ENCODE data around the gene WIPI1.
A peak's percentile ranks its signal among the peaks of the same experiment; 100 is the strongest.
"Not testable (repeated sequence)": the region's sequence is repeated elsewhere in the genome, so short reads cannot be mapped to it uniquely, and the experiment has no call there.

WIPI1 gene

DNA sequence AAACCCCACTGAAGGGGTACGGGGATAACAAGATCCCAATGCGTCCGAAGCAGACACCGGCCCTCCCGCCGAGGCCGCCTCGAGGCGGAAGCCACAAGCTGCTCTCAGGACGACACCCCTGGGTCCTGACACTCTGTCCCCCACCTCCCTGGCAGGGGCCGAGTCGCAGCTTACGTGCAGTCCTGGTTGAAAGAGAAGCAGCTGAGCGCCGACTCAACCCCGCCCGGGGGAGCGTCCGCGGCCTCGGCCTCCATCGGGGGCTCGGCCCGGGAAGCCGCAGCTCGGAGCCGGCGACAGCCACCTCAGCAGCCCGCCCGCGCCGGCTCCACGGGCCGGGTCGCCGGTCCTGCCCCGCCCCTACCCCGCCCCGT is at the start of gene WIPI1:
Gene WIPI1 (minus strand): TSS at position 329 of the 371 bp plus-strand sequence. CDS start 75 bp downstream, at position 254.
- peak within 1 kb of the TSS; percentile 73 for H3K4me3 ChIP-seq (ENCODE audit: low read depth, low read length)

- H3K4me3 ChIP-seq (ENCODE audit: low read depth, low read length), result no peak overlapping the region
Observed at GRCh38 chr17:68505951-68506350, 48.7 kb upstream of the WIPI1 start.

DNA sequence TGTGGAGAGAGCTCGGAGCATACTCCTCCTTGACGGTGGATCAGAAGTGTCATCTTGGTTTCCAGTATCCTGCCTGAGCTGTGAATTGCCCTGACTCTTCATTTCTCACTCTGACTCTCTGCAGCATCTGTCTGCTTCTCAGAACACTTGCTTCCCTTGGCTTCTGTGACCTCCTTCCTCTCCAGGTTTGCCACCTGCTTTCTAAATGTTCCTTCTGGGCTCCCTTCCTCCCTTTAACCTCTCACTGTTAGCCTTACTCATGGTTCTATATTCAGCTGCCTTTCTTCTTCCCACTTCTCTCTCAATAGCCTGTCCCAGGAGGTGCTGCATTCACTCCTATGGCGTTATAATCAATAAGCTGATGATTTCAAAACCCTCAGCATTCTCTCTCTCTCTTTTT is 43.8 kb upstream of the WIPI1 start:
- no peak overlapping the region for H3K4me3 ChIP-seq (ENCODE audit: low read depth, low read length)

- H3K4me3 ChIP-seq (ENCODE audit: low read depth, low read length), result no peak overlapping the region
Observed at GRCh38 chr17:68499587-68499986, 42.3 kb upstream of the WIPI1 start.

DNA sequence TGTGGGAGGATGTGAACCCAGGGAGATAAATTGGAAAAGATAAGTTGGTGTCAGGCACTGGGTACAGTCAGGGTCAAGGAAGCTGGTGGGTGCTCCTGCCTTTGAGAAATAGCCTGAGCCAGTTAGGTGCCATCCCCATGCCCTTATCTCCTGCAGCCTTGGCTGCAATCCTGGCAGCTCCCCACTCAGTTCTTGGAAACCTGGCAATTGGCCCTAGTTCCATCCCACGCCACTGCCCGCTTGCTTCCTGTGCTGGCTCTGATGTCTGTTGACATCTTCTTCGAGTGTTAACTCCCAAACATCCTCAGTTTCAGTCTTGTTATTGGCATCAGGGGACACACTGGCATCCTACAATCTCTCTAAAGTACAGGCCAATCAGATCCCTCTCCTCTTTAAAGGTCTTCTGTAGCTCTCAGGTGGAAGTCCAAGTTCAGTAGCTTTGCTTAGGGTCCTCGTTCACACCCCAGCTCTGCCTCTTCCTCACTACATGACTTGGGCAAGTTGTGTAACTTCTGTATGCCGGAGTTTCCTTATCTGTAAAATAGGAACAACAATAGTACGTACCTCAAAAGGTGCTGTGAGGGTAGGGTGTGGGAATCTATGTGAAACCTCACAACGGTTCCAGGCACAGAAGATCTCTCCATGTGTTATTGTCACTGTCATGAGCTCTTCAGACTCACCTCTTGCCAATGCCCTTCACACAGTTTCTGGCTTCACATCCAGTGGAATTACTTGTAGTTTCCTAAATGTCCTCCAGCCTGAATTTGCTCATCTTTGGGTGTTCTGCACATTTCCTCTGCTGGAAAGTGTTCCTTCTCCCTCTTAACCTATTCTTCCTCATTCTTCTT is 41.4 kb upstream of the WIPI1 start:
- H3K4me3 ChIP-seq (ENCODE audit: low read depth, low read length), result no peak overlapping the region

DNA sequence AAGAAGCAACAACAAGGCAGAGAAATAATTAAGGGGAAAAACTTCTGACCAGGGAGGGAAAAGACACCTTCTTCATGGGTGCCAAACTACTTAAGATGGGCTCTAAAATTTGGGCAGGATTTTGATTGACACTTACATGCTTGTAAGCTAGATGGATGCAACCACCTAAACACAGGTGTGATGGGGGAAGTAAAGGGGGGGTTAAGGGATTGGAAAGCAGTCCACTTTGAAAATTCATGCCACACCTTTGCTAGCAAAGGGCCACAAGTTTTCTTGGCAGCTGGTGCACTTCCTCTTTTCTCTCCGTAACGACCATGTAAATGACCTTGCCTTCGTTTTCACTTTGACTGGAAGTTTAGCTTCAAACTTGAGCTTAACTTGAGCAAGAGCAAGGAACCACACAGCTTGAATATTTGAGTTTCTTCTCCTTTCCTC is 40.6 kb upstream of the WIPI1 start:
- H3K4me3 ChIP-seq (ENCODE audit: low read depth, low read length), result no peak overlapping the region

DNA sequence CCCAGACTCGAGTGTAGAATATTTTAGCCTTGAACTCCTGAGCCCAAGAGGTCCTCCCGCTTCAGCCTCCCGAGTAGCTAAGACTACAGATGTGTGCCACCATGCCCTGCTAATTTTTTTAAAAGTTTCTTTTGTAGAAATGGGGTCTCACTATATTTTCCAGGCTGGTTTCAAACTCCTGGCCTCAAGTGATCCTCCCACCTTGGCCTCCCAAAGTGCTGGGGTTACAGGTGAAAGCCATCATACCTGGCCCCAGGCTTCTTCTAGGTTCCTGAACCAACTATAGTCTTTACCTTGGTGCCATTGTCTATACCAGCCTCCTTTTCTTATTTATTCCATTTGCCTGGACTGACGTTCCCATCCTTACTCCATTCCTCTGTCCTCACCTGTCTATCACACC is 37.8 kb upstream of the WIPI1 start:
- H3K4me3 ChIP-seq (ENCODE audit: low read depth, low read length), result no peak overlapping the region

GRCh38 chr17:68492394-68493054 is 35.2 kb upstream of the WIPI1 start:
- H3K4me3 ChIP-seq (ENCODE audit: low read depth, low read length), result not testable (repeated sequence)

DNA sequence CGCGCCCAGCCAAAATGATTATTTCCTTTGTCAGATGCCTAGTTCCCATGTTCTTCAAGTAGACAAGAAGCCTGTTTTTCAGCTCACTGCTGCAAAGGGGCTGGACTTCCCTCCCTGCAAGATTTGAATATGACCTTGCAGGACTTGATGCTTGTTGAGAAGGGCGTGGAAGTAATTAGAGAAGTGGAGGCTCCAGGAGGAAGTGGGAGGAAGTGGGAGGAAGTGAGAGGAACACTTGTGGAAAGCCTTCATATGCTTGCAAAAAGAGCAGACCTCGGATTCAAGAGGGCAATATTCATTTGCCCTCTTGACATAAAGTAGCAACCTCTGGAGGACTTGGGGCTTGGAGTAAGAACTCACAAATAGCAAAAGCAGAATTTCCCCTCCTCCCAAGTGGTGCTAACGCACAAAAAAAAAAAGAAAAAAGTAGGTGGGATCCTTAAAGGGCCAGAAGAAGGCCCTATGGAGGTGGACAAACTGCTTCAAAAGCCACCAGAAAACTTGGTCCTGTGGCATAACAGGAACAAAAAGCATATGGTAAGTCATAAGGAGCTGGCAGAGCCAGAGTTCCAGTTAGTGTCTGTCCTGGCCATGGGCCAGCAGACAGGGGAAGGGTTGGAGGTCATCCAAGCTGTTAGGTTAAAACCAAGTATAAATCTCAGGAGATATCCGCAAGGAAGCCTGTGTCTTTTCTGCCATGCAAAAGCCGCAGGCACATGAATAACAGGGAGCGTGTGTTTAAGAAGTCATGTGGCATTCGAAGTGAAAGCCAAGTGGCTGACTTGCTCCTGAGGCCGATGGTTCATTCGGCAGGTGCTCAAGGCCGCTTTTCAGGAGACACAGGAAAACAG is 34.3 kb upstream of the WIPI1 start:
- no peak overlapping the region for H3K4me3 ChIP-seq (ENCODE audit: low read depth, low read length)

DNA sequence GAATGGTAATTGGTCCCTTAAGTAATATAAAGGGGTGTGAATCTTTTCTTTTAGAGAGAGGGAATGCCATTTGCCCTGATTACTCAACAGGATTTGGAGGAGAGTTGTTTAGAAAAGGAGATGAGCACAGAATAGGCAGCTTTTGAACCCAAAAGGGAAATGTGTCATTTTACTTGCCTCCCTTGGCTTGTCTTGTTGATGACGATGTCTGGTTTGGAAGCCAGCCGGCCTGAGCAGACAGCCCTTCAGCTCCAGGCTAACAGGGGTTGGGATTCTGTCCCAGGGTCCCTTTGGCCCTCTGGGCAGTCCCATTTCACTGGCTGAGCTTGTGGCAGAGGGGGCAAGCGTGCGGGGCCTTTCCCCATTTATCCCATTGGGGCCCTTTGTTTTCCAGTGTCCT is 32.6 kb upstream of the WIPI1 start:
- H3K4me3 ChIP-seq (ENCODE audit: low read depth, low read length), result no peak overlapping the region

DNA sequence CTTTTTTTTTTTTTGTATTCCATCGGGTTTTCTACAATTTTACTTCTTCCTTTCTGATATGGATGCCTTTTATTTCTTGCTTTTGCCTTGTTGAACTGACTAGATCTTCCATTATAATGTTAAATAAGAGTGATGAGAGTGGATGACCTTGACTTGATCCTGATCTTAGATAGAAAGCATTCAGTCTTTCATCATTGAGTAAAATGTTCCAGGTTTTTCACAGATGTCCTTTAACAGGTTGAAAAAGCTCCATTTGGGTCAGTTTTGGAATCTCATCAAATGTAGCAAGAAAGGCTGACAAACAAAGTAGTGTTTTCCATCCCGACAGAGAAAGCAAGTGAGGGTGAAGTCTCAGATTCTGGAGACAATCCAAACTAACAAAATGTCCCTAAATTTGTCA is 27.2 kb upstream of the WIPI1 start:
- H3K4me3 ChIP-seq (ENCODE audit: low read depth, low read length), result no peak overlapping the region

DNA sequence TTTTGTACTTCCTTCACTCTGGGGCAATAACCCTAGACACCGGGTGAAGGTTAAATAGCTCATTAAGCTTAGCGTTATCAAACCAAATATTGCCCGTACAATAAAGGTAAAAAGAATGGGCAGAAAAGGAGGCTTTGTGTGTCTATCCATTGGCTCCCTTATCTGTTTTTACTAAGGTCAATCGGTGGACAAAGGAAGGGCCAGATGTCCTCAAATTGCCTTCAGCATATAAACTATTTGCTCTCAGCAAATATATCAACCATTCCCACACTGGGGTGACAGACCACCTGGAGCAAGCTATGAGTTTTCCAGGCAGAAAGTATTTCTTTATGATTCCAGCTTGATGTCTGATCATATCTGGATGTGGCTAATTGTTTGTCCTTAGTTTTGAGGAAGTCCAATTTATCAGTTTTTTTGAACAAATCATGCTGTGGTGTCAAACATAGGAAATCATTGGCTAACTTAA is 25.3 kb upstream of the WIPI1 start:
- no peak overlapping the region for H3K4me3 ChIP-seq (ENCODE audit: low read depth, low read length)

- no peak overlapping the region for H3K4me3 ChIP-seq (ENCODE audit: low read depth, low read length)
Observed at GRCh38 chr17:68480885-68481284, 23.6 kb upstream of the WIPI1 start.

- H3K4me3 ChIP-seq (ENCODE audit: low read depth, low read length), result no peak overlapping the region
Observed at GRCh38 chr17:68470961-68471360, 13.7 kb upstream of the WIPI1 start.

DNA sequence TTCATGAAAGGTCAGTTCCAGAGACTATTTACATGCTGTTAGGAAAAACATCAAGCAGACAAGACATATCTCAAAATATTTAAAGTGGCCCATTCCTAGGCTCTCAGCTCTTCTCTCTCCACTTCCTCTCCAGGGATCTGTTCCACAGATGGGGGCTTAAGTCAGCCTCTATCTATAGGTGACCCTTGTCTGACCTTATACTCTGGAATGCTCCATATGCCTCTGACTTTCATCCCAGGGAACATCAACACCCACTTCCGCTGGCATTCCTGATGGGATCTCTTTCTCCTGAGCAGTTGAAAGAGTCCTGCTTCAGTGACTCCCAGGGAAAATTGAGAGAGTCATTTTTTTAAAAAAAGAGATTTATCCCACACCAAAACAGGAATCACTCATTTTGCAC is 11.5 kb upstream of the WIPI1 start:
- no peak overlapping the region for H3K4me3 ChIP-seq (ENCODE audit: low read depth, low read length)

- no peak overlapping the region for H3K4me3 ChIP-seq (ENCODE audit: low read depth, low read length)
Observed at GRCh38 chr17:68468334-68468733, 11.0 kb upstream of the WIPI1 start.

DNA sequence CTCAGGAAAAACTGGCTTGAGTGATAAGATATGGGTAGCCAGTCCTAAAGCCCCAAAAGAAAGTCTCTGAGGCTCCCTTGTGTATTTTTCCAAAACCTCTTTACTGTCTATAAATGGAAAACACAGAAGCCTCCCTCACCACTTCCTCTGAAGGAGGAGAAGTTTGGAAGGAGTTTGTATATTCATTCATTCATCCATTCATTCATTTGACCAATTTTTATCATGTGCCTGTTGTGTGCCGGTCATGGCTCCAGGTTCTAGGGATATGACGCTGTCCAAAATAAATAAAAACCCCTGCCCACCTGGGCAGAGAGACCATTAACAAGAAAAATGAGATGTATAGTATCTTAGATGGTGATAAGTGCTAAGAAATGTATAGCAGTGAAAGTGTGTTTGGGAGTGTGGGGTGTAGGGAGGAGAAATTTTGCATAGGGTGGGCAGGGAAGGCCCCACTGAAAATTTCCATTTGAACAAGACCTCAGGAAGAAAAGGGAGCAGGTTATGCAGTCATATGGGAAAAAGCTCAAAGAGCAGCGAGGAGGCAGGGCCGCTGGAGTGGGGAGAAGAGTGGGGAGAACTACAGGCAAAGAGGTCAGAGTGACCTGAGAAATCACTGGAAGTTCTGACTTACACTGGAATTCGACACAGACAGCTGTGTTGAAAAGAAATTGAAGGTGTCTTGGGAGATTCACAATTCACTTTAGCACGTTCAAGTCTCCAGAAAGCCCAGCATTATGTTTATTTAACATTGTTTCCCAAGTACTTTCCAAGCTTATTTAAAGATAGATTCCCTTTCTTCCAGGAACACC is 6.1 kb upstream of the WIPI1 start:
- no peak overlapping the region for H3K4me3 ChIP-seq (ENCODE audit: low read depth, low read length)

DNA sequence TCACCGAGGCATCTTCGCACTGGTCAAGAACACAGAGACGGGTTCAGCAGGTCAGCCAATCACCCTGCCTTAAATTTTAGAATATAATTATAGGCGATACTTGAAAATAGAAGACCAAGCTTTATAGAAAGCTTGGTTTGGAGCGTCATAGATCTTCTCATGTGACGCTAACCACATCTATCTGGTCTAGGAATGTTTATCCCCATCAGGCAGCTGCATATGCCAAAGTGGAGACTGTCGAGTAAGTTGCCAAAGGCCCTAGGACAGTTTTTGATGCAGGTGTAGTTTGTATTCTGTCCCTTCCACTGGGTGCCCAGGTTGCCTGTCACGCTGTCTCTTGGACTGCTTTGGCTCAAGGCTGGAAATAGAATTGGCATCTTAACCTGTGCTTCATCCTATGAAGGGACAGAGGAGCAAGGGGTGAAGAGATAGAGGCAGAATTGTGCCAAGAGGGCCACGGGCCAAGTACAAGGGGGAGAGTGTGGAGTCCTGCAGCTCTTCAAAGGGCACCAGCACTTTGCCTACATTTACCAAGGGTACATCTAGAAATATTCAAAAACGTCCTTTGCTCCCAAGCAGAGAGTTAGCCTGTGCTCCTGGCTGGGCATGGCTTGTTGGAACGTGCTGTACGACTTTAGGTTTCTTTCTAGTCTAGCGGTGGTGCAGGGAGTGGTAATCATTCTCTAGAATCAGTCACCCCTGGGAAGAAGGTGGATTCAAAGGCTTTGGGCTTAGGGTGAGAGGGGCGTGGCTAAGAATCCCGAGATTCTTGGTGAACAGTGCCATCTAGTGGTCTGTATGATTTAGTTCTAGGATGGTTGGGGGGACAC is 5.3 kb upstream of the WIPI1 start:
- no peak overlapping the region for H3K4me3 ChIP-seq (ENCODE audit: low read depth, low read length)

GRCh38 chr17:68461589-68461988 is 4.3 kb upstream of the WIPI1 start:
- H3K4me3 ChIP-seq (ENCODE audit: low read depth, low read length), result no peak overlapping the region

DNA sequence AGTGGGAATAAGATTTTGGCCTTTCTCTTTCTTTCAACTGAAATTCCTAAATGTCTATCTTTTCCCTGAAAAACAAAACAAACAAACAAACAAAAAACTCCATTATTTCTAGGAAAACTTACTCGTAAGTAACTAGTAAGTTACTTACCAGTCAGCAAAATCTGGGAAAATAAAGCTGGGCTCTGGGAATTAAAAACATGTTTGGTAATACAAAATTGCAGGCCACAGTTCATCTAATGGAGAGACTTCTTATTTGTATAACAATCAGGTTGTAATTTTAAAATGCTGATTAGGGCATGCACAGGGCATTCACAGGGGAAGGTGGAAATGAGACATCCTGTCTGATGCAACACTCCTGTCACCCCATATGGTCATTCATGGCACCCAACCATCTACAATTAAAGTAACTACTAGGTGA is 3.8 kb upstream of the WIPI1 start:
- no peak overlapping the region for H3K4me3 ChIP-seq (ENCODE audit: low read depth, low read length)
